Adipocyte (in vitro differentiated cells): ENCODE data around the gene WFDC2.

Experiments used
- DNase-seq: peaks from one replicate; pipeline ENCODE4 v3.0.0-alpha.2; 2015; ENCODE audit warnings: low read depth
- H3K27me3 ChIP-seq: replicated peaks from 2 replicates; pipeline ENCODE4 v1.7.0; 2013; ENCODE audit warnings: mild to moderate bottlenecking, low read length, moderate library complexity; ENCODE audit not compliant: control insufficient read depth, insufficient read depth
- H3K36me3 ChIP-seq: 2 replicates; pipeline ENCODE4 v1.7.0; 2013; ENCODE audit warnings: low read length, mild to moderate bottlenecking, moderate library complexity; ENCODE audit not compliant: control insufficient read depth, insufficient read depth, severe bottlenecking
- H3K4me1 ChIP-seq: 2 replicates; pipeline ENCODE4 v1.7.0; 2013; ENCODE audit warnings: mild to moderate bottlenecking, low read length, moderate library complexity; ENCODE audit not compliant: control insufficient read depth, insufficient read depth
- H3K4me3 ChIP-seq: 2 replicates; pipeline ENCODE4 v1.7.0; 2013; ENCODE audit warnings: mild to moderate bottlenecking, low read length, moderate library complexity
- H3K9ac ChIP-seq: 2 replicates; pipeline ENCODE4 v1.7.0; 2013; ENCODE audit warnings: mild to moderate bottlenecking, low read length, moderate library complexity
- H3K9me3 ChIP-seq: 2 replicates; pipeline ENCODE4 v1.7.0; 2013; ENCODE audit warnings: mild to moderate bottlenecking, low read length, moderate library complexity; ENCODE audit not compliant: control insufficient read depth

The WFDC2 gene

GRCh38 chr20:45501600-45501999 lies 32.0 kb downstream of the WFDC2 start:
- Histone ChIP-seq H3K36me3 (no peaks in the 10 kb centered on the region), H3K4me1 (peaks cover 9% of the 10 kb centered on the region), H3K9me3 (no peaks in the 10 kb centered on the region), H3K9ac (no peak overlapping the region), H3K4me3 (no peak overlapping the region), H3K27me3 (peaks cover 29% of the 10 kb centered on the region)
- no peak for DNase-seq

- no peak for DNase-seq
- peaks cover 15% of the 10 kb centered on the region for H3K4me1 ChIP-seq
- no peaks in the 10 kb centered on the region for H3K9me3 ChIP-seq
- H3K36me3 ChIP-seq = no peaks in the 10 kb centered on the region
- H3K9ac ChIP-seq = no peak overlapping the region
- H3K27me3 ChIP-seq = peaks cover 29% of the 10 kb centered on the region
- H3K4me3 ChIP-seq = no peak overlapping the region
Measured at GRCh38 chr20:45502561-45502960, 33.0 kb downstream of the WFDC2 start.

GRCh38 chr20:45503403-45503802 lies 33.9 kb downstream of the WFDC2 start:
- Histone ChIP-seq H3K36me3 (no peaks in the 10 kb centered on the region), H3K4me1 (peaks cover 15% of the 10 kb centered on the region), H3K27me3 (peaks cover 35% of the 10 kb centered on the region), H3K9ac (no peak overlapping the region), H3K4me3 (no peak overlapping the region), H3K9me3 (no peaks in the 10 kb centered on the region)
- no peak for DNase-seq

GRCh38 chr20:45506398-45506797 lies 36.8 kb downstream of the WFDC2 start:
- no peaks in the 10 kb centered on the region for H3K9me3 ChIP-seq
- H3K4me1 ChIP-seq = peaks cover 16% of the 10 kb centered on the region
- H3K4me3 ChIP-seq = no peak overlapping the region
- peaks cover 18% of the 10 kb centered on the region for H3K27me3 ChIP-seq
- DNase-seq = no peak
- H3K36me3 ChIP-seq = no peaks in the 10 kb centered on the region
- no peak overlapping the region for H3K9ac ChIP-seq

GRCh38 chr20:45507011-45507820 lies 37.7 kb downstream of the WFDC2 start:
- Histone ChIP-seq H3K4me3 (no peak overlapping the region), H3K36me3 (no peaks in the 10 kb centered on the region), H3K9ac (no peak overlapping the region), H3K27me3 (peaks cover 18% of the 10 kb centered on the region), H3K4me1 (peaks cover 16% of the 10 kb centered on the region), H3K9me3 (no peaks in the 10 kb centered on the region)
- no peak for DNase-seq

- H3K9me3 ChIP-seq = no peaks in the 10 kb centered on the region
- H3K4me3 ChIP-seq = no peak overlapping the region
- H3K4me1 ChIP-seq = peaks cover 16% of the 10 kb centered on the region
- no peaks in the 10 kb centered on the region for H3K36me3 ChIP-seq
- DNase-seq = no peak
- no peak overlapping the region for H3K9ac ChIP-seq
- H3K27me3 ChIP-seq = peaks cover 18% of the 10 kb centered on the region
Measured at GRCh38 chr20:45508068-45508886, 38.7 kb downstream of the WFDC2 start.

- H3K9me3 ChIP-seq = no peaks in the 10 kb centered on the region
- peaks cover 21% of the 10 kb centered on the region for H3K27me3 ChIP-seq
- no peak overlapping the region for H3K4me3 ChIP-seq
- H3K36me3 ChIP-seq = no peaks in the 10 kb centered on the region
- H3K9ac ChIP-seq = no peak overlapping the region
- no peak for DNase-seq
- peaks cover 16% of the 10 kb centered on the region for H3K4me1 ChIP-seq
Measured at GRCh38 chr20:45509091-45509490, 39.5 kb downstream of the WFDC2 start.

GRCh38 chr20:45510242-45510862 lies 40.8 kb downstream of the WFDC2 start:
- H3K27me3 ChIP-seq = peaks cover 23% of the 10 kb centered on the region
- DNase-seq = no peak
- no peaks in the 10 kb centered on the region for H3K36me3 ChIP-seq
- no peak overlapping the region for H3K4me3 ChIP-seq
- H3K9ac ChIP-seq = no peak overlapping the region
- H3K9me3 ChIP-seq = no peaks in the 10 kb centered on the region
- peaks cover 16% of the 10 kb centered on the region for H3K4me1 ChIP-seq

- Histone ChIP-seq H3K9ac (no peak within 1 kb of the TSS), H3K27me3 (peaks cover 30% of the 10 kb centered on the region), H3K36me3 (no peaks in the 10 kb centered on the region), H3K4me3 (no peak within 1 kb of the TSS), H3K9me3 (peaks cover 3% of the 10 kb centered on the region), H3K4me1 (peaks cover 16% of the 10 kb centered on the region)
- no peak for DNase-seq
Measured at GRCh38 chr20:45515147-45515913, 45.8 kb downstream of the WFDC2 start, which contains the start of gene SPINT3. TSS of gene SPINT3 (minus strand) at chr20:45515622. CDS start at chr20:45515608, 14 bp downstream.

- DNase-seq = no peak
- Histone ChIP-seq H3K36me3 (no peaks in the 10 kb centered on the region), H3K4me1 (peaks cover 11% of the 10 kb centered on the region), H3K27me3 (peaks cover 33% of the 10 kb centered on the region), H3K4me3 (no peak overlapping the region), H3K9ac (no peak overlapping the region), H3K9me3 (peaks cover 5% of the 10 kb centered on the region)
Measured at GRCh38 chr20:45518282-45518681, 48.7 kb downstream of the WFDC2 start.
